Activated T-helper 1 cell treated with anti-CD3 and anti-CD28 coated beads, Interleukin-12 subunit alpha, Interleukin-12 subunit beta, Interleukin-2, Interleukin-4 antibody, amounts not matched to agents 30 ng/mL and 10 ng/mL and 1 ng/mL, durations not matched to agents 14 hours and 24 hours and 36 hours (primary cell): ENCODE measurements around the gene GDF10. TPM values are rescaled to one million over a fixed set of nuclear protein-coding genes. Genes with fewer than 3 reads are reported as not detected.

Experiments used
- DNase-seq: peaks from one replicate; pipeline ENCODE4 v3.0.0; 2021; ENCODE audit warnings: low spot score
- H3K27ac Mint-ChIP-seq: one replicate; pipeline ENCODE4 v1.8.0; 2021; ENCODE audit warnings: mild to moderate bottlenecking, mixed read lengths
- H3K27me3 Mint-ChIP-seq: one replicate; pipeline ENCODE4 v1.8.0; 2022; ENCODE audit warnings: mild to moderate bottlenecking, moderate library complexity, mixed read lengths; ENCODE audit not compliant: insufficient read depth
- H3K36me3 Mint-ChIP-seq: one replicate; pipeline ENCODE4 v1.8.0; 2021; ENCODE audit warnings: low read depth, mixed read lengths
- H3K4me1 Mint-ChIP-seq: one replicate; pipeline ENCODE4 v1.8.0; 2021; ENCODE audit warnings: low read depth, mixed read lengths
- H3K4me3 Mint-ChIP-seq: one replicate; pipeline ENCODE4 v1.8.0; 2021; ENCODE audit warnings: mild to moderate bottlenecking, moderate library complexity, mixed read lengths
- H3K9me3 Mint-ChIP-seq: one replicate; pipeline ENCODE4 v1.8.0; 2021; ENCODE audit warnings: mixed read lengths
- intact Hi-C: fragments of 100-400 bp; cut with micrococcal nuclease; formaldehyde crosslinking; loops from one replicate; pipeline ENCODE4 v1.15.1; 2024
- total RNA-seq: library from RNA; stranded (reverse); gene quantifications from 2 replicates; pipeline ENCODE4 v1.2.3, GENCODE V29; 2022

Gene GDF10
- total RNA-seq, 1 donor from 2014 or later = 0.34 TPM

- intact Hi-C loops = no loop called here
- H3K27me3 Mint-ChIP-seq = peaks cover 21% of the 10 kb centered on the region
- peaks cover 5% of the 10 kb centered on the region for H3K4me1 Mint-ChIP-seq
- no peak overlapping the region for H3K27ac Mint-ChIP-seq
- H3K9me3 Mint-ChIP-seq = no peaks in the 10 kb centered on the region
- H3K36me3 Mint-ChIP-seq = no peaks in the 10 kb centered on the region
- no peak for DNase-seq
- no peak overlapping the region for H3K4me3 Mint-ChIP-seq
These were observed 3.1 kb downstream of the GDF10 start for GRCh38 chr10:47303105-47303504.

GRCh38 chr10:47303866-47304265 lies 3.9 kb downstream of the GDF10 start:
- H3K4me3 Mint-ChIP-seq = no peak overlapping the region
- H3K27me3 Mint-ChIP-seq = peaks cover 18% of the 10 kb centered on the region
- no peaks in the 10 kb centered on the region for H3K9me3 Mint-ChIP-seq
- no peak overlapping the region for H3K27ac Mint-ChIP-seq
- intact Hi-C loops = no loop called here
- DNase-seq = no peak
- H3K36me3 Mint-ChIP-seq = no peaks in the 10 kb centered on the region
- peaks cover 5% of the 10 kb centered on the region for H3K4me1 Mint-ChIP-seq

GRCh38 chr10:47305566-47305965 lies 5.6 kb downstream of the GDF10 start:
- intact Hi-C loops = no loop called here
- Mint-ChIP-seq H3K9me3 (no peaks in the 10 kb centered on the region), H3K4me1 (peaks cover 5% of the 10 kb centered on the region), H3K4me3 (no peak overlapping the region), H3K27me3 (peaks cover 9% of the 10 kb centered on the region), H3K27ac (no peak overlapping the region), H3K36me3 (no peaks in the 10 kb centered on the region)
- no peak for DNase-seq

- Mint-ChIP-seq H3K4me3 (no peak overlapping the region), H3K27me3 (peaks cover 3% of the 10 kb centered on the region), H3K27ac (no peak overlapping the region), H3K4me1 (peaks cover 6% of the 10 kb centered on the region), H3K36me3 (no peaks in the 10 kb centered on the region), H3K9me3 (no peaks in the 10 kb centered on the region)
- intact Hi-C loops = no loop called here
- no peak for DNase-seq
These were observed 6.6 kb downstream of the GDF10 start for GRCh38 chr10:47306387-47307210.

GRCh38 chr10:47307381-47307780 lies 7.4 kb downstream of the GDF10 start:
- Mint-ChIP-seq H3K4me1 (peaks cover 12% of the 10 kb centered on the region), H3K9me3 (no peaks in the 10 kb centered on the region), H3K36me3 (no peaks in the 10 kb centered on the region), H3K27me3 (peaks cover under 1% of the 10 kb centered on the region), H3K27ac (no peak overlapping the region), H3K4me3 (no peak overlapping the region)
- DNase-seq = no peak
- intact Hi-C loops = no loop called here

- no peak for DNase-seq
- Mint-ChIP-seq H3K36me3 (no peaks in the 10 kb centered on the region), H3K9me3 (no peaks in the 10 kb centered on the region), H3K4me1 (peaks cover 12% of the 10 kb centered on the region), H3K27me3 (no peaks in the 10 kb centered on the region), H3K4me3 (no peak overlapping the region), H3K27ac (no peak overlapping the region)
- intact Hi-C loops = no loop called here
These were observed 8.8 kb downstream of the GDF10 start for GRCh38 chr10:47308775-47309174.

- H3K27me3 Mint-ChIP-seq = no peaks in the 10 kb centered on the region
- DNase-seq = no peak
- H3K27ac Mint-ChIP-seq = no peak overlapping the region
- no peak overlapping the region for H3K4me3 Mint-ChIP-seq
- peaks cover 12% of the 10 kb centered on the region for H3K4me1 Mint-ChIP-seq
- no peaks in the 10 kb centered on the region for H3K36me3 Mint-ChIP-seq
- intact Hi-C loops = loop anchor here (5.0 kb wide), 2 partner anchors 127 to 157 kb away; no protein-coding TSS in a partner anchor
- H3K9me3 Mint-ChIP-seq = no peaks in the 10 kb centered on the region
These were observed 9.6 kb downstream of the GDF10 start for GRCh38 chr10:47309408-47310089.

GRCh38 chr10:47310090-47310505 lies 10.1 kb downstream of the GDF10 start:
- intact Hi-C loops = loop anchor here (5.0 kb wide), 2 partner anchors 128 to 158 kb away; no protein-coding TSS in a partner anchor
- no peaks in the 10 kb centered on the region for H3K9me3 Mint-ChIP-seq
- H3K27ac Mint-ChIP-seq = no peak overlapping the region
- no peaks in the 10 kb centered on the region for H3K27me3 Mint-ChIP-seq
- no peak for DNase-seq
- no peak overlapping the region for H3K4me3 Mint-ChIP-seq
- H3K4me1 Mint-ChIP-seq = peaks cover 12% of the 10 kb centered on the region
- H3K36me3 Mint-ChIP-seq = no peaks in the 10 kb centered on the region

GRCh38 chr10:47311193-47311931 lies 11.4 kb downstream of the GDF10 start:
- Mint-ChIP-seq H3K4me3 (no peak overlapping the region), H3K9me3 (no peaks in the 10 kb centered on the region), H3K4me1 (peaks cover 12% of the 10 kb centered on the region), H3K36me3 (no peaks in the 10 kb centered on the region), H3K27ac (no peak overlapping the region), H3K27me3 (peaks cover 2% of the 10 kb centered on the region)
- peak; percentile 23 for DNase-seq
- intact Hi-C loops = loop anchor here (5.0 kb wide), 2 partner anchors 129 to 159 kb away; no protein-coding TSS in a partner anchor

- Mint-ChIP-seq H3K36me3 (no peaks in the 10 kb centered on the region), H3K27ac (no peak overlapping the region), H3K27me3 (peaks cover 2% of the 10 kb centered on the region), H3K9me3 (no peaks in the 10 kb centered on the region), H3K4me3 (no peak overlapping the region), H3K4me1 (peaks cover 12% of the 10 kb centered on the region)
- intact Hi-C loops = loop anchor here (1.0 to 5.0 kb wide), 5 partner anchors 47 to 288 kb away; no protein-coding TSS in a partner anchor
- DNase-seq = peak; percentile 66
These were observed 12.1 kb downstream of the GDF10 start for GRCh38 chr10:47311932-47312662.

GRCh38 chr10:47312663-47312995 lies 12.6 kb downstream of the GDF10 start:
- H3K36me3 Mint-ChIP-seq = no peaks in the 10 kb centered on the region
- no peak overlapping the region for H3K4me3 Mint-ChIP-seq
- H3K27ac Mint-ChIP-seq = no peak overlapping the region
- no peak for DNase-seq
- H3K4me1 Mint-ChIP-seq = peaks cover 12% of the 10 kb centered on the region
- no peaks in the 10 kb centered on the region for H3K9me3 Mint-ChIP-seq
- peaks cover 2% of the 10 kb centered on the region for H3K27me3 Mint-ChIP-seq
- intact Hi-C loops = loop anchor here (1.0 to 5.0 kb wide), 5 partner anchors 48 to 288 kb away; no protein-coding TSS in a partner anchor

- peaks cover 12% of the 10 kb centered on the region for H3K4me1 Mint-ChIP-seq
These were observed 14.5 kb downstream of the GDF10 start for GRCh38 chr10:47314416-47314970.

More at GRCh38 chr10:47314416-47314970, 14.5 kb downstream of the GDF10 start:
- Mint-ChIP-seq H3K4me3 (no peak overlapping the region), H3K27ac (no peak overlapping the region), H3K36me3 (no peaks in the 10 kb centered on the region), H3K27me3 (peaks cover 2% of the 10 kb centered on the region), H3K9me3 (no peaks in the 10 kb centered on the region)
- no peak for DNase-seq
- intact Hi-C loops = loop anchor here (5.0 kb wide), 2 partner anchors 132 to 162 kb away; no protein-coding TSS in a partner anchor
